ENCODE results near the gene TP53I13.

TP53I13 gene

DNA sequence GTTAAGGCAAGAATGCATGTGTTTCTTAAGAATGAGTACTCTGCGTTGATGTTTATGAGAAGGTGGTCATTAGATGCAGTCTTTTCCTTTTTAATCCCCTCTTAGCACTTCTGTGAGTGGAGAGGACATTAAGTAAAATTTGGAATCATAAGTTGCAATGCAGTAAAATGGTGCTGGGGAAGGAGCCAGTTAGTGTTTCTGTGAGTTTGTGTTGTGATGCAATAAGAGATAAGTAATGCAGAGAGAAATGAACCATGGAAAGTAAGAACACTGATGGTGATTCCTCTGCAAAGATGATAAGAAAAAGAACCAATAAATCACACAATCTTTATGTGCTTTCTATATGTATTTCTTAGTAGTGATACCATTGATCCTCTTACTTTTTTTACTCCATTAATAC lies 21.7 kb upstream of the TP53I13 start:
- Histone ChIP-seq H3K4me3 (ENCODE audit: low read depth, low read length, poor library complexity, severe bottlenecking) (no peak overlapping the region), H3K9me2 (ENCODE audit: low read depth, low read length) (no peaks in the 10 kb centered on the region), H3K79me2 (ENCODE audit: insufficient read depth, low read length) (no peaks in the 10 kb centered on the region), H3K36me3 (ENCODE audit: insufficient read depth, low read length) (peaks cover 27% of the 10 kb centered on the region), H3K9me3 (ENCODE audit: low read length) (no peaks in the 10 kb centered on the region), H3K27ac (ENCODE audit: low read depth, low read length, poor library complexity, severe bottlenecking) (no peak overlapping the region), H3K9ac (ENCODE audit: low read length) (no peak overlapping the region), H3K4me1 (ENCODE audit: insufficient read depth, low read length, severe bottlenecking) (no peaks in the 10 kb centered on the region), H4K20me1 (ENCODE audit: insufficient read depth, low read length) (no peaks in the 10 kb centered on the region), H3K27me3 (ENCODE audit: insufficient read depth, low read length) (no peaks in the 10 kb centered on the region), H2AFZ (ENCODE audit: low read length) (no peak overlapping the region), H3F3A (ENCODE audit: insufficient read depth, low read length) (no peaks in the 10 kb centered on the region), H3K4me2 (ENCODE audit: low read length) (no peak overlapping the region)
- TF ChIP-seq, protein P1, sequence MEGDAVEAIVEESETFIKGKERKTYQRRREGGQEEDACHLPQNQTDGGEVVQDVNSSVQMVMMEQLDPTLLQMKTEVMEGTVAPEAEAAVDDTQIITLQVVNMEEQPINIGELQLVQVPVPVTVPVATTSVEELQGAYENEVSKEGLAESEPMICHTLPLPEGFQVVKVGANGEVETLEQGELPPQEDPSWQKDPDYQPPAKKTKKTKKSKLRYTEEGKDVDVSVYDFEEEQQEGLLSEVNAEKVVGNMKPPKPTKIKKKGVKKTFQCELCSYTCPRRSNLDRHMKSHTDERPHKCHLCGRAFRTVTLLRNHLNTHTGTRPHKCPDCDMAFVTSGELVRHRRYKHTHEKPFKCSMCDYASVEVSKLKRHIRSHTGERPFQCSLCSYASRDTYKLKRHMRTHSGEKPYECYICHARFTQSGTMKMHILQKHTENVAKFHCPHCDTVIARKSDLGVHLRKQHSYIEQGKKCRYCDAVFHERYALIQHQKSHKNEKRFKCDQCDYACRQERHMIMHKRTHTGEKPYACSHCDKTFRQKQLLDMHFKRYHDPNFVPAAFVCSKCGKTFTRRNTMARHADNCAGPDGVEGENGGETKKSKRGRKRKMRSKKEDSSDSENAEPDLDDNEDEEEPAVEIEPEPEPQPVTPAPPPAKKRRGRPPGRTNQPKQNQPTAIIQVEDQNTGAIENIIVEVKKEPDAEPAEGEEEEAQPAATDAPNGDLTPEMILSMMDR (IDR thresholded peaks at IDR 0.05; ENCODE audit: low read length), result no peak
- no peak for TF ChIP-seq EZH2 (IDR thresholded peaks at IDR 0.05; ENCODE audit: borderline replicate concordance, low read length)

DNA sequence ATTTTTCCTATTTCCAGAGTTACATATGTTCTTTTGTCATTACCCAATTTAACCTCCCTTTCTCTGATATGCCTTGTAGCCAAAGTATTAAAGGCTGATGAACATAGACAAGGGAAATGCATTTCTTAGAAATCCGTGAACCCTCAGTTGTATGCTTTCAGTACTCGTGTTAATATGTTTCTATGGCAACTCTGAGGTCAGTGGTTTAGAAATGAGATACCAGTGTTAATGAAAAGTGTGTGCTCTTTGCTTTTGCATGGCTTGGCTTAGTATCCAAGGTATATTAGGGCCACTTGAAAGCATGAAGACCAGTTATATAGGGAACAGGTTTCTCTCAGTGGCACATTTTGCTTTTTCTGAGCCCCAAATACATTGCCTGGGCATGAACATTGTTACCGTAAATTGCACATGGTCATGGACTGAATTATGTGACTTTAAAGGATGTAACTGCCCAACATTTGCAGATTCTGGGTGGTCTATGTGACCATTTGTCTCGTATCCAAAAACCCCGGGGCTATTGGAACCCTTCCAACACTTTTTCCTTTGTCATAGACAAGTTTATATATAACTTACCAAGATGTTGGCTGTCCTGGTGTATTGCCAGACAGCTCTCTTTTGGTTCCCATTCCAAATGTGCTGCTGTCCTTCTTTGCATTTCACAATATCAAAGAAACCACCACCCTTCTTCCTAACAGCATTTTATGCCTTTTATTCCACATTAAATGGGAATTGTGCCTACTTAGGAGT lies 19.2 kb upstream of the TP53I13 start:
- Histone ChIP-seq H3K4me3 (ENCODE audit: low read depth, low read length, poor library complexity, severe bottlenecking) (no peak overlapping the region), H3K27ac (ENCODE audit: low read depth, low read length, poor library complexity, severe bottlenecking) (no peak overlapping the region), H3K9ac (ENCODE audit: low read length) (no peak overlapping the region), H3K9me2 (ENCODE audit: low read depth, low read length) (no peaks in the 10 kb centered on the region), H3K79me2 (ENCODE audit: insufficient read depth, low read length) (no peaks in the 10 kb centered on the region), H3K9me3 (ENCODE audit: low read length) (no peaks in the 10 kb centered on the region), H4K20me1 (ENCODE audit: insufficient read depth, low read length) (no peaks in the 10 kb centered on the region), H3F3A (ENCODE audit: insufficient read depth, low read length) (no peaks in the 10 kb centered on the region), H3K4me2 (ENCODE audit: low read length) (no peak overlapping the region), H3K27me3 (ENCODE audit: insufficient read depth, low read length) (no peaks in the 10 kb centered on the region), H3K4me1 (ENCODE audit: insufficient read depth, low read length, severe bottlenecking) (no peaks in the 10 kb centered on the region), H3K36me3 (ENCODE audit: insufficient read depth, low read length) (peaks cover 7% of the 10 kb centered on the region; the same call in 1 of the 2 replicates), H2AFZ (ENCODE audit: low read length) (no peak overlapping the region)
- TF ChIP-seq, protein P1 (IDR thresholded peaks at IDR 0.05; ENCODE audit: low read length), result no peak
- no peak for TF ChIP-seq EZH2 (IDR thresholded peaks at IDR 0.05; ENCODE audit: borderline replicate concordance, low read length)

DNA sequence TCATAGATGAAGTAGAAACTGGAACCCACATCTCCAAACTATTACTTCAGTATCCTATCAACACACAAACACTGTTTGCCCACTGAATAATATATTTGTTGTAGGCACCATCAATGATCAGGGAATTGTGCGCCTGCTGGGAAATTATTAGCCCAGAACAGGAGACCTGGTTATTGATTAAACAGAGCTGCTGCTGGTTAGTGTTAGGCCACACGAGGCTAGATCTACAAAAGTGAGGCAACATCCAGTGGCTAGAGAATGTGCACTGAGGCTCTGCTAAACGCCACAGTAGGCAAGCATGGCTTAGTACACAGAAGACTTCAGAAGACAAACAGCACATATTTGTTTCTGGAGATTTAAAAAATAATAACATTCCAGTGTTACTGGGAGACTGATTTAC lies 12.7 kb upstream of the TP53I13 start:
- Histone ChIP-seq H3K36me3 (ENCODE audit: insufficient read depth, low read length) (no peaks in the 10 kb centered on the region), H3F3A (ENCODE audit: insufficient read depth, low read length) (no peaks in the 10 kb centered on the region), H3K27ac (ENCODE audit: low read depth, low read length, poor library complexity, severe bottlenecking) (no peak overlapping the region), H2AFZ (ENCODE audit: low read length) (no peak overlapping the region), H3K4me3 (ENCODE audit: low read depth, low read length, poor library complexity, severe bottlenecking) (no peak overlapping the region), H3K79me2 (ENCODE audit: insufficient read depth, low read length) (no peaks in the 10 kb centered on the region), H3K9me3 (ENCODE audit: low read length) (no peaks in the 10 kb centered on the region), H3K27me3 (ENCODE audit: insufficient read depth, low read length) (no peaks in the 10 kb centered on the region), H4K20me1 (ENCODE audit: insufficient read depth, low read length) (no peaks in the 10 kb centered on the region), H3K9me2 (ENCODE audit: low read depth, low read length) (no peaks in the 10 kb centered on the region), H3K4me1 (ENCODE audit: insufficient read depth, low read length, severe bottlenecking) (peaks cover 12% of the 10 kb centered on the region), H3K9ac (ENCODE audit: low read length) (no peak overlapping the region), H3K4me2 (ENCODE audit: low read length) (no peak overlapping the region)
- no peak for TF ChIP-seq EZH2 (IDR thresholded peaks at IDR 0.05; ENCODE audit: borderline replicate concordance, low read length)
- TF ChIP-seq, protein P1 (IDR thresholded peaks at IDR 0.05; ENCODE audit: low read length), result no peak

All from OCI-LY1 (cell line).